GM13977 (cell line): ENCODE measurements around the gene MLPH.

Experiments
- DNase-seq: peaks from one replicate; pipeline ENCODE4 v3.0.0; 2012; ENCODE audit warnings: low spot score
- CTCF ChIP-seq: IDR thresholded peaks from 2 replicates; pipeline ENCODE4 v1.5.1; 2012; ENCODE audit warnings: mild to moderate bottlenecking, control low read depth; ENCODE audit not compliant: insufficient read depth; ENCODE audit errors: extremely low read depth, missing control alignments
- in situ Hi-C: fragments of 300-500 bp; cut with MboI; formaldehyde crosslinking; loops from one replicate; pipeline ENCODE4 v1.12.0; 2022; ENCODE audit warnings: low sequenced_read_pairs, low pct_unique_long_range_greater_than_20kb, mixed read lengths, inconsistent platforms; ENCODE audit not compliant: unreplicated experiment

MLPH gene

GRCh38 chr2:237514474-237515130 lies 27.6 kb downstream of the MLPH start:
- DNase-seq = no peak
- TF ChIP-seq CTCF = no peak
- in situ Hi-C loops = no loop called here

GRCh38 chr2:237515166-237515565 lies 28.1 kb downstream of the MLPH start:
- in situ Hi-C loops = no loop called here
- DNase-seq = no peak
- TF ChIP-seq CTCF = no peak

GRCh38 chr2:237515621-237516275 lies 28.7 kb downstream of the MLPH start:
- in situ Hi-C loops = no loop called here
- no peak for TF ChIP-seq CTCF
- no peak for DNase-seq

GRCh38 chr2:237517163-237517562 lies 30.1 kb downstream of the MLPH start:
- DNase-seq = no peak
- in situ Hi-C loops = no loop called here
- TF ChIP-seq CTCF = no peak

- DNase-seq = no peak
- TF ChIP-seq CTCF = no peak
- in situ Hi-C loops = no loop called here
These were observed 30.9 kb downstream of the MLPH start for GRCh38 chr2:237517990-237518389.

- no peak for DNase-seq
- in situ Hi-C loops = no loop called here
- TF ChIP-seq CTCF = no peak
These were observed 32.6 kb downstream of the MLPH start for GRCh38 chr2:237519506-237520245.
